GM20431 (cell line): ENCODE results near the gene PDE4B.
"Not testable (repeated sequence)": the region's sequence is repeated elsewhere in the genome, so short reads cannot be mapped to it uniquely, and the experiment has no call there.

ENCODE experiments used
- in situ Hi-C: fragments of 300-500 bp; cut with MseI, MboI; formaldehyde crosslinking; loops from one replicate; pipeline ENCODE4 v1.15.0; 2020; ENCODE audit warnings: low sequenced_read_pairs; ENCODE audit not compliant: unreplicated experiment

Gene PDE4B

GRCh38 chr1:65812065-65812464 lies 19.4 kb downstream of the PDE4B start:
- in situ Hi-C loops: no loop called here

- in situ Hi-C loops: no loop called here
Measured at GRCh38 chr1:65813956-65814355, 21.3 kb downstream of the PDE4B start.

GRCh38 chr1:65814752-65815151 lies 22.1 kb downstream of the PDE4B start:
- in situ Hi-C loops: no loop called here

- in situ Hi-C loops: no loop called here
Measured at GRCh38 chr1:65817891-65818290, 25.2 kb downstream of the PDE4B start.

GRCh38 chr1:65818966-65819365 lies 26.3 kb downstream of the PDE4B start:
- in situ Hi-C loops: no loop called here

GRCh38 chr1:65820983-65821382 lies 28.3 kb downstream of the PDE4B start:
- in situ Hi-C loops: no loop called here

- in situ Hi-C loops: no loop called here
Measured at GRCh38 chr1:65821386-65821785, 28.7 kb downstream of the PDE4B start.

- in situ Hi-C loops: no loop called here
Measured at GRCh38 chr1:65824103-65824502, 31.4 kb downstream of the PDE4B start.

GRCh38 chr1:65825741-65826140 lies 33.0 kb downstream of the PDE4B start:
- in situ Hi-C loops: no loop called here

GRCh38 chr1:65826782-65827181 lies 34.1 kb downstream of the PDE4B start:
- in situ Hi-C loops: no loop called here

- in situ Hi-C loops: no loop called here
Measured at GRCh38 chr1:65827346-65827745, 34.7 kb downstream of the PDE4B start.

- in situ Hi-C loops: no loop called here
Measured at GRCh38 chr1:65830306-65830705, 37.6 kb downstream of the PDE4B start.

- in situ Hi-C loops: no loop called here
Measured at GRCh38 chr1:65832296-65832695, 39.6 kb downstream of the PDE4B start.

GRCh38 chr1:65836686-65837085 lies 44.0 kb downstream of the PDE4B start:
- in situ Hi-C loops: no loop called here

GRCh38 chr1:65840683-65841082 lies 48.0 kb downstream of the PDE4B start:
- in situ Hi-C loops: no loop called here

- in situ Hi-C loops: no loop called here
Measured at GRCh38 chr1:65844296-65844695, 51.6 kb downstream of the PDE4B start.

- in situ Hi-C loops: no loop called here
Measured at GRCh38 chr1:65844821-65845534, 52.3 kb downstream of the PDE4B start.

GRCh38 chr1:65845535-65846060 lies 52.9 kb downstream of the PDE4B start:
- in situ Hi-C loops: no loop called here

- in situ Hi-C loops: no loop called here
Measured at GRCh38 chr1:65846866-65847265, 54.2 kb downstream of the PDE4B start.

- in situ Hi-C loops: no loop called here
Measured at GRCh38 chr1:65850281-65850680, 57.6 kb downstream of the PDE4B start.

- in situ Hi-C loops: not testable (repeated sequence)
Measured at GRCh38 chr1:65856591-65856990, 63.9 kb downstream of the PDE4B start.

GRCh38 chr1:65866439-65866838 lies 73.7 kb downstream of the PDE4B start:
- in situ Hi-C loops: no loop called here
